Sigmoid colon (tissue), 7 donors: ENCODE data around the gene CXCL12. TPM values are rescaled to one million over a fixed set of nuclear protein-coding genes. Genes with fewer than 3 reads are reported as not detected.

Experiments used
- DNase-seq: peaks from one replicate; pipeline ENCODE4 v3.0.0-alpha.2; 2019
- H3K27ac ChIP-seq, 4 donors: fragments of 200-600 bp; sonication (generic); one replicate each; pipeline ENCODE4 v1.5.1; 2016 to 2019; ENCODE audit warnings: mild to moderate bottlenecking in 1 of 4
- H3K27me3 ChIP-seq, 3 donors: fragments of 200-600 bp; sonication (generic); one replicate each; pipeline ENCODE4 v1.5.1; 2019; ENCODE audit warnings: mild to moderate bottlenecking in 1 of 3
- H3K36me3 ChIP-seq, 4 donors: fragments of 200-600 bp; sonication (generic); one replicate each; pipeline ENCODE4 v1.5.1; 2016 to 2019
- H3K4me1 ChIP-seq, 4 donors: fragments of 200-600 bp; sonication (generic); one replicate each; pipeline ENCODE4 v1.5.1; 2017 to 2019
- H3K4me3 ChIP-seq, 4 donors: fragments of 200-600 bp; sonication (generic); one replicate each; pipeline ENCODE4 v1.5.1; 2017 to 2019; ENCODE audit warnings: mild to moderate bottlenecking in 2 of 4, moderate library complexity in 1 of 4
- H3K9me3 ChIP-seq, 4 donors: fragments of 200-600 bp in 3 of 4; sonication (generic) in 3 of 4; one replicate each; pipeline versions ENCODE4 v1.5.1 to v1.6.1; 2013 to 2019
- CTCF ChIP-seq, 4 experiments: fragments of 450-650 bp in 3 of 4; fragments of 200-600 bp in 1 of 4; IDR thresholded peaks; one replicate each; pipeline ENCODE4 v1.5.1; 2016 to 2019; ENCODE audit warnings: antibody characterized with exemption in 4 of 4, mild to moderate bottlenecking in 3 of 4, moderate library complexity in 2 of 4
- EP300 ChIP-seq, 4 donors: sonication (generic); formaldehyde crosslinking; IDR thresholded peaks; one replicate each; pipeline ENCODE4 v1.6.1; 2017; ENCODE audit warnings: antibody characterized with exemption in 4 of 4
- POLR2A ChIP-seq, 2 donors: fragments of 450-650 bp; IDR thresholded peaks; one replicate each; pipeline ENCODE4 v1.6.1; 2016; ENCODE audit warnings: antibody characterized with exemption in 2 of 2, mild to moderate bottlenecking in 2 of 2, moderate library complexity in 2 of 2
- POLR2AphosphoS5 ChIP-seq, 4 donors: sonication (generic); formaldehyde crosslinking; IDR thresholded peaks; one replicate each; pipeline ENCODE4 v1.6.1; 2017; ENCODE audit warnings: antibody characterized with exemption in 4 of 4
- WGBS, 2 donors: extraction: QIAGEN DNeasy Blood & Tissue Kit; methylation state at CpG; one replicate each; pipeline ENCODE4 v1.1.7; 2013; 5-methylcytosine and 5-hydroxymethylcytosine counted together
- intact Hi-C: fragments of 100-400 bp; cut with DNase I; formaldehyde crosslinking; loops from one replicate; pipeline ENCODE4 v1.15.1; 2023
- polyA plus RNA-seq, 3 donors: library from polyadenylated mRNA; stranded (reverse); fragments of 200-250 nt; gene quantifications; one replicate each; pipeline ENCODE4 v1.2.3, GENCODE V29; 2013
- total RNA-seq, 4 donors: library from RNA; depleted of rRNA; stranded (reverse); fragments of >200 nt; gene quantifications; one replicate each; pipeline ENCODE4 v1.1.0, GENCODE V29; 2016
- donor health status: healthy with polysubstance abuse.
- donor health status: Bipolar disorder and iron deficiency.
- donor health status: healthy.

CXCL12 gene
- total and polyA plus RNA-seq, 7 donors = 13.6 to 111 (median 72.1) TPM

GRCh38 chr10:44398747-44399658 is 14.1 kb upstream of the CXCL12 start:
- H3K9me3 ChIP-seq = no peaks in the 10 kb centered on the region
- H3K27me3 ChIP-seq = no peaks in the 10 kb centered on the region
- 81 to 83% methylated on average over 15 of the region's 15 CpGs for WGBS, 2 donors
- peaks cover 0 to under 1% (median 0%) of the 10 kb centered on the region in 4 donors for H3K4me1 ChIP-seq
- no peak for DNase-seq
- intact Hi-C loops = no loop called here
- TF ChIP-seq POLR2A (IDR thresholded peaks at IDR 0.05) (no peak), CTCF (IDR thresholded peaks at IDR 0.05) (no peak), POLR2AphosphoS5 (IDR thresholded peaks at IDR 0.05) (no peak), EP300 (IDR thresholded peaks at IDR 0.05) (no peak)
- no peak overlapping the region for H3K27ac ChIP-seq
- H3K36me3 ChIP-seq = no peaks in the 10 kb centered on the region
- H3K4me3 ChIP-seq = no peak overlapping the region

GRCh38 chr10:44398271-44398670 is 13.4 kb upstream of the CXCL12 start:
- Histone ChIP-seq H3K4me1 (peaks cover 0 to 7% (median 4%) of the 10 kb centered on the region in 4 donors), H3K4me3 (no peak overlapping the region), H3K36me3 (no peaks in the 10 kb centered on the region), H3K9me3 (no peaks in the 10 kb centered on the region), H3K27ac (no peak overlapping the region), H3K27me3 (no peaks in the 10 kb centered on the region)
- 77 to 92% methylated on average over 7 of the region's 7 CpGs for WGBS, 2 donors
- TF ChIP-seq CTCF (IDR thresholded peaks at IDR 0.05) (no peak), POLR2A (IDR thresholded peaks at IDR 0.05) (no peak), EP300 (IDR thresholded peaks at IDR 0.05) (no peak)
- intact Hi-C loops = no loop called here
- DNase-seq = no peak

GRCh38 chr10:44397476-44398225 is 12.8 kb upstream of the CXCL12 start:
- intact Hi-C loops = no loop called here
- no peak for TF ChIP-seq CTCF (IDR thresholded peaks at IDR 0.05)
- TF ChIP-seq POLR2A (IDR thresholded peaks at IDR 0.05) = no peak
- TF ChIP-seq EP300 (IDR thresholded peaks at IDR 0.05) = no peak
- no peak for TF ChIP-seq POLR2AphosphoS5 (IDR thresholded peaks at IDR 0.05)
- Histone ChIP-seq H3K4me1 (peaks cover 0 to 14% (median 7%) of the 10 kb centered on the region in 4 donors), H3K36me3 (no peaks in the 10 kb centered on the region), H3K27me3 (no peaks in the 10 kb centered on the region), H3K4me3 (no peak overlapping the region), H3K9me3 (no peaks in the 10 kb centered on the region), H3K27ac (no peak overlapping the region)
- DNase-seq = no peak
- WGBS, 2 donors = 85 to 86% methylated on average over 6 of the region's 6 CpGs

GRCh38 chr10:44396671-44397191 is 11.8 kb upstream of the CXCL12 start:
- no peaks in the 10 kb centered on the region for H3K36me3 ChIP-seq
- H3K27me3 ChIP-seq = no peaks in the 10 kb centered on the region
- no peaks in the 10 kb centered on the region for H3K9me3 ChIP-seq
- no peak for TF ChIP-seq CTCF (IDR thresholded peaks at IDR 0.05)
- TF ChIP-seq POLR2A (IDR thresholded peaks at IDR 0.05) = no peak
- no peak for TF ChIP-seq POLR2AphosphoS5 (IDR thresholded peaks at IDR 0.05)
- no peak for TF ChIP-seq EP300 (IDR thresholded peaks at IDR 0.05)
- no peak overlapping the region for H3K27ac ChIP-seq
- H3K4me1 ChIP-seq = peaks cover 0 to 14% (median 7%) of the 10 kb centered on the region in 4 donors
- no peak overlapping the region for H3K4me3 ChIP-seq
- WGBS, 2 donors = 72 to 73% methylated on average over 7 of the region's 7 CpGs
- intact Hi-C loops = no loop called here
- peak; percentile 32 for DNase-seq
